Left cardiac atrium (tissue), 4 donors: Measurements from ENCODE around the gene PTPRN2. TPM values are rescaled to one million over a fixed set of nuclear protein-coding genes. Genes with fewer than 3 reads are reported as not detected.

Experiments
- ATAC-seq, 2 donors: fragments of 200-7000 bp; cut with Tn5 transposase; one replicate each; pipeline ENCODE4 v1.9.1; 2020; ENCODE audit warnings: mild to moderate bottlenecking in 2 of 2, moderate library complexity in 2 of 2
- DNase-seq: peaks from one replicate; pipeline ENCODE4 v3.0.0-alpha.2; 2020
- intact Hi-C, 2 donors: fragments of 100-400 bp; cut with DNase I; formaldehyde crosslinking; loops; one replicate each; pipeline versions ENCODE4 v1.14.1 to v1.15.1; 2022 to 2023
- total RNA-seq, 2 donors: library from RNA; stranded (reverse); fragmentation: NEBNext Ultra II Directional; extraction: Animal tissue kit (Norgen Biotek cat#: 25700); gene quantifications; one replicate each; pipeline ENCODE4 v1.2.1, GENCODE V29; 2021
- donor health status: DM: no; HTN: yes; CAD: no.
- donor health status: DM: no; HTN: yes; CAD: no; lungs with severe emphysema.
- donor health status: DM: yes; HTN: yes; CAD: no.
- donor health status: Dilated cardiomyopathy.

The PTPRN2 gene
- total RNA-seq, 2 donors from 2014 or later: 1.9 to 2.3 TPM

DNA sequence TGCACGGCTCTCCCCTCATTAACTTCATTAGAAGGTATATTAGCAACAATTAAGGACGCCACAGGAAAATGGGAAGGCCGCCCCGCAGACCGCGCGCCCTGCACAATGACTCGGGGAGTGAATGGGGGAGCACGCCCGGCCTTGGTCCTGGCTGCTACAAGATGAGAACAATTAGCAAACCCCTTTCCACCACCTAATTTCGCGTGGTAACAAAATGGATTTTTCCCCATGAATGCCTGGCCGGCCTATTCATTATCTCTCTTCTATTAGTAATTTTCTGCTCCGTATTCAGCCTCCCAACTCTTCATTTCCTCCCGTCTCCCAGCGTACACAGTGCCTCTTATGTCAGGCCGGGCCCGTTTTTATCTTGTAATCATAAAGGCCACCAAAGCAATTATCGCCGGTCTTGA lies 903.9 kb downstream of the PTPRN2 start:
- ATAC-seq: no peak
- intact Hi-C loops: no loop called here
- no peak for DNase-seq

DNA sequence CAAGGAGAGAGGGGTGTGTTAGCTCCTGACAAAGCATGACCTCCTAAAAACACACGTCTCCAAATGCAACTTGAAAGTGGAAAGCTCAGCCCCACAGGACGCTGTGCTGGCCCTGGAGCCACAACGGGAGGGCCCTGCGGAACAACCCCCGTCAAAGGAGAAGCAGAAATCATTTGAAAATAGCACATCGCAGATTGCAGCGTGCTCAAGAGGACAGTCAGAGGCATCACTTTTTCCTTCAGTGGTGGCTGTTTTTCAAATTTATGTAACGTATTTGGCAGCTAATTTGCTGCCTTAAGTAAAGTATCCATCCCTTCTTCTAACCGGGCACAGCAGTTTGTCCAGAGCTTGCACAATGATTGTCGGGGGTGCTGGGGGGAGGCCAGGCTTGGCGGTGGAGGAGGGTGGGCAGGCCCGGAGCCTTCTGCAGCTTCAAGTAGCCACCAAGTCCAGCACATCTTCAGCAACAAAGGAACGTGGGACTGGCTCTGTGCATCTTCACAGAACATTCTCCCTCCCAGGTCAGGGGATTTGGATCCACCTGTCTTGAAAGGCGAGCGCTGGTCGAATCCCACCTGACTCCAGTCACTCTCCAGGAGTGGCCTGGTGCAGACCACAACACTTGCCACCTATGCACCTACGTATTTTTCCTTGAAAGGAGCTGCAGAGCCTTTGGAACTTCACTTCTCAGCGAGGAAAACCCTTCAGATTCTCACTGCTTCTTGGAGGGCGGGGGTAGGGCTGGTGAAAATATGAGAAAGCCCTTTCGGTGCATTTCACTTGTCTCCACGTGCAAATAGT lies 904.5 kb downstream of the PTPRN2 start:
- intact Hi-C loops: no loop called here
- no peak for DNase-seq
- ATAC-seq: no peak

- intact Hi-C loops: no loop called here
- no peak for ATAC-seq
- no peak for DNase-seq
These were observed 905.3 kb downstream of the PTPRN2 start for GRCh38 chr7:157682064-157682945.

GRCh38 chr7:157679607-157680006 lies 908.0 kb downstream of the PTPRN2 start:
- DNase-seq (no peak), ATAC-seq (no peak)
- intact Hi-C loops: no loop called here

DNA sequence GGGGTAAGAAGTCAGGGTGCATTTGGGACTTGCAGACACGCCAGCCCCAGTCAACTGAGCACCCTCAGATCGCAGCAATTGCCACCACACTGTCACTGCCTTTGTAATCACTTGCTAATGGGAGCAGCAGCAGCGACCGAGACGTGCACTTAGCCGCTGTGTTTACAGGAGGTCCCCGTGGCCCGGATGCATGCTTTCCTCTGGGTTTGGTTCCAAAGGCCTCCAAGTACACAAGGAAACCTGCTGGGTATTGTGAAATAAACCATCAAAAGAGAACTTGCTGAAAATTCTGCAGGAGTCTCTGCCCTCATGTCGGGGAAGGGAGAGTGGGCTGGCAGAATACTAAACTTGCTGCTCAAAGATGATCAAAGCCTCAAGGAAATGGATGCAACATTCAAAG lies 909.1 kb downstream of the PTPRN2 start:
- intact Hi-C loops: no loop called here
- no peak for ATAC-seq
- no peak for DNase-seq

- intact Hi-C loops: no loop called here
- ATAC-seq (no peak), DNase-seq (no peak)
These were observed 911.0 kb downstream of the PTPRN2 start for GRCh38 chr7:157676456-157677255.

- ATAC-seq (no peak), DNase-seq (no peak)
- intact Hi-C loops: no loop called here
These were observed 911.6 kb downstream of the PTPRN2 start for GRCh38 chr7:157676001-157676400.

DNA sequence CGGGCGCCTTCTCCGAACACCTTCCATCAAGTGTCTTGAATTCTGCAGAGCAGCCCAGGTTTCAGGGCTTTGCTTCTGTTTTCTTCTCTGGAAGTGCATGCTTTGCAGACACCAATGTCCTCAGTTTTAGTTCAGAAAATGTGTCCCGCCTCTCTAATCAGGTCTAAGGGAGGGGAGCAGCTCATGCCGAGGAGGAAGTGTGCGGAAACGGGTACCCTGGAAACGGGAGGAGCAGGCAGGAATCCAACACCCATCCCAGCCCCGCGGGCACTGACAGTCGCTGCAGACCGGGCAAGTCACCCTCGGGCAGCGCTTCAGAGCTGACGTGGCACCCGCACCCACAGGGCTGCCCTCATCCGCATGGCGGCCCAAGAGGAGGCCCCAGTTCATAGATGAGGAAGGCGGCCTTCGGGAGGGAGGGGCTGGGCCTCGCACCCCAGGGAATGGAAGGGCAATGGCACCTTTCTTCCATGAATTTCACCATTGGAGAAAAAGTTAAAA lies 912.1 kb downstream of the PTPRN2 start:
- DNase-seq (no peak), ATAC-seq (no peak)
- intact Hi-C loops: no loop called here

DNA sequence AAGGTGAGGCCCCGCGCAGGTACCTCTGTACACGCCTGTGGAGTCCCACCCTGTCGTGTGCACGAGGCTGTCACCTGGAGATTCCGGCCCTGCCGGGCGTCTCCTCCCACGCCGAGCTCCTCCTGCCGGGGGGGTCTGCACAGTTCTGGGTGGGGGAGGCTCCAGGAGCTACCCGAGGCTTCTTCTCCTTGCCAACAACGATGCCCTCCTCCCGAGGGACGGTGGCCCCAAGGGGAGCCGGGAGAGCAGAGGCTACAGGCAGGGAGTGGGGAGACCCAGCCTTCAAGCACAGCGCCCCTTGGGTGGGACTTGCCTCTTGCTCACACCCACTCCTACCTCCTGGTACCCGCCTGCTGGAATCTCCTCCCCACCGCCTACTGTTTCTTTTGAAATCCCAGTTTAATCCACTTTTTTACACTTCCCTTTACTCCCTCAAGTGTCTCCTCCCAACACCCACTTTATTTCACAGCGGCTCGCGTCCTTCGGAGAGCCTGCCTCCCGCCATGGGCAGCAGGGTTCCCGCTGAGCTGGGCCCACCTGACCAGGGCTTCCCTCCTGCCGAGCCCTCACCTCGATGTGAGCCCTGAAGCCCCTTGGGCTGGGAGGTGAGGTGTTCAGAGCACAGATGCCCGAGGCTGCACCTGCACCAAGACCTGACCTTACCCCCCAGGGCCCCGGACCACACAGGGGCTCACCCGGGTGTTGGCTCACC lies 912.8 kb downstream of the PTPRN2 start:
- DNase-seq: no peak
- ATAC-seq: no peak
- intact Hi-C loops: no loop called here

- no peak for ATAC-seq
- intact Hi-C loops: no loop called here
- DNase-seq: no peak
These were observed 913.5 kb downstream of the PTPRN2 start for GRCh38 chr7:157674027-157674714.

DNA sequence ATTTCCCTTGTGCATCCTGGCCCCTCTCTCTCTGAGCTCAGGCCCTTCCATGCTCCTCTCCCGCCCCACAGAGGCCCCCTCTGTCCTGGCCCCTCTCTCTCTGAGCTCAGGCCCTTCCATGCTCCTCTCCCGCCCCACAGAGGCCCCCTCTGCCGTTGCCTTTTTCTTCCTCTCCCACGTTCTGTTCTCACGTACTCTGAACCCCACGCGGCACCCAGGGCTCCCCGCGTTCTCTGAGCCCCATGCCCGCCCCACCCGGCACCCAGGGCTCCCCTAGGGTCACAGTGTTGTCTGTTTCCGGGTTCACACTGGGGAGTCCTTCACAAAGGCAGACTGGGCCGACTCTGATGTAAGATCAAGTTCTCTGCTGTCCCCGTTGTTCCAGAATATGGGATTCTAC lies 914.0 kb downstream of the PTPRN2 start:
- ATAC-seq: no peak

DNA sequence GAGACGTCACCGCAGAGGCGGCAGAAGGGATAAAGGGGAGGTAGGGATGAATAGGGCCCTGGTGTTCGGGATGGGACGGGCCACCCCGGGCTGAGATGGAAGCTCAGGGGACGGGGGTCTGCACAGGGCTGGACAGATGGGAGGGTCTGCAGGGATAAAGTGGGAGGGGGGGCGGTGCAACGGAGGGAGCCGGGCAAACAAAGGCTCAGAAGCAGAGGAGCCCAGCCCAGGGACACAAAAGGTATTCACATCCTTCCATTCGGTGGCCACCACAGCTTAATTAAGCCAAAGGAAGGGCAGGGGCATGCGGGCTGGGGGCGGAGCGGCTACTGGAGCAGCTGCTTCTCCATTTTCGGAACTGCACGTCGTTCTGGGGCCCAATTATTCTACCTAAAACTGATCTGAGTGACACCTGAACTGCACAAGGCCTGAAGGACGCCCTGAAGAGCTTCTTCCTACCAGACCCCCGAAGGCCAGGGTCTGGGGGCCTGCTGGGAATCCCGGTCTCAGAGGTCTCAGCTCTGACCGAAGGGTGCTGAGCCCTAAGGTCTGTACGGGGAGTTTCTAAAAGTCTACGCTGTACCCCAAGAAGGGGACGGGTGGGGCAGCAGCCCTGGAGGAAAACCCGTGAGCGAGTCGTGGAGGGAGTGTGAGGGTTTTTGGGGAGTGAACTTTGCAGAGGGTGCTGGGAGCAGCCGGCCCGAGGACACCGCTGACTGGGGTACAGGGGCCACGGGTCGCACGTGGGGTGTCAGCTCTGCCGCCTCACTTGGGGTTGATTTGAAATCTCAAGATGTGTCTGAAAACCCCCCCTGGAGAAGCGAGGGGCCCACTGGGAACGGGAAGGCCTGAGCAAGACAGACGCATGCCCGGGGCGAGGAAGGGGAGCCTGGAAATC lies 916.0 kb downstream of the PTPRN2 start:
- no peak for ATAC-seq
- DNase-seq: no peak
- intact Hi-C loops: no loop called here

More for the DNA sequence above, 914.0 kb downstream of the PTPRN2 start:
- intact Hi-C loops: no loop called here
- DNase-seq: no peak

DNA sequence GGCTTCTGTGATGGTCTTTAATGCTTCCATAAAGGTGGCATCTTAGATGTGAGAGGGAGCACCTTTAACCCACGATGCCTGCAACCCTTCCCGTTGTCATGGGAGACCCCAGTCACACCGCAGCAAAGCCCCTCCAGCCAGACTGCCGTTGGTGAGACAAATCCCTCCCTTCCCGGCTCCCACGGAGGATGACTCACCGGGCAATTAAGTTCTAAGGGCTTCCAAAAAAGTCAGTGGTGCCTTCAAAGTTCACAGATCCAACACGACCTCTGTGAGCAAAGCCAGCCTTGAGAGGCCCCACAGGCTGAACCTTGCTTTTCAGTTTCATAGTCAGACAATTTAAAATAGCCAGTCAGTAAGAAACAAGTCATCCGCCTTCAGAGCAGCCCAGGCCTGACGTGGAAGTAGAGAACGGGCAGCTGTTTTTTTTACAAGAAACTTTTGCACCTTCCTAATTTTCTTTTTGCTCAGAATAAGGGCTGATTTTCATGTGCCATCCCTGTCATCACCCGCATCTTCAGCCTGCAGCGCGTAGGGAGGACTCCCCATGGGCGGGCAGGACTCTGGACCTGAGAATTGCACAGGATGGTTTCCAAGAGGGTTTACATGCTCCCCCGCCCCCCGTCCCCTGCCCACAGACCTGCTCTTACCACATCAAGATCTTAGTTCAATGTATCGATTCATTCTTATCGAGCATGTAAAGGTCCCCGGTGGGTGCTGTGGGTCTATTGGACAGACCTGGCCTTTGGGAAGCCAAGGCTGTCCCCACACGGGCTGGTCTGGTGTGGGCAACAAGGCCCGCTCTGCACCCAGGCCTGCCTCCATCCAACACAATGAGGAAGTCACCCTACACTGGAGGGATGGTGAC lies 916.9 kb downstream of the PTPRN2 start:
- intact Hi-C loops: no loop called here
- DNase-seq: no peak
- peak in 1 of 2 donors; percentile 51 for ATAC-seq

DNA sequence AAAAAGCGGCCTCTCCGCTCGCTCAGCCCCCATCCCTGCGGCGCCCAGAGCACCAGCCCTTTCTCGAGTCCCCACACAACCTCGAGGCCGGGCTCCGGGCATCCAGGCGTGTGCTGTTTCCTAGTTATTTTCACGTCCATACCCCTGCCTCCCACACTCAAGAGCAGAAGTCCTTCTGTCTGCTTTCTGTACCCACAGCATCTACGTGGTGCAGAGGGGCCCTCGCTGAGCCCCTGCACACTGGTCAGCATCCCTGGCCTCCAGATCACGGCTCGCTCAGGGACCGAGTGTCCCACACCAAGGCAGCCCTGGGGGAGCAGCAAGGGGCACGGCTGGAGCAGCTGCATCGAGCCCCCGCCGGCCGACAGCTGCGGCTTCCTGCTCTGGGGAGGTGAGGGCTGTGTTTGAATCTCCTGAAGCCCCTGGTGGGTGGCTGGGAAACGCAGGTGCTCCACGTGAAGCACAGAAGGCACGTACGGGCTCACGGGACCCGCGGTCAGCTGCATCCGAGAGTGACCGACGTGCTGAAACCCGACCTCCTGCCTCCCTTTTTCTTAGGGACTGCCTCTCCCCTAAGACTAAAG lies 917.8 kb downstream of the PTPRN2 start:
- no peak for DNase-seq
- intact Hi-C loops: no loop called here
- ATAC-seq: no peak

- DNase-seq (no peak), ATAC-seq (no peak)
- intact Hi-C loops: no loop called here
These were observed 918.5 kb downstream of the PTPRN2 start for GRCh38 chr7:157668884-157669767.
